Posterior cingulate gyrus (tissue), 11 donors: ENCODE results near the gene CEP104.
A peak's percentile ranks its signal among the peaks of the same experiment; 100 is the strongest.

Experiments
- DNase-seq, 10 donors: peaks; one replicate each; pipeline versions ENCODE4 v3.0.0 to v3.0.0-alpha.2; 2020 to 2021; ENCODE audit warnings: mixed read lengths in 3 of 10
- intact Hi-C: fragments of 100-400 bp; cut with DNase I; formaldehyde crosslinking; loops from one replicate; pipeline ENCODE4 v1.15.1; 2023

The CEP104 gene

GRCh38 chr1:3837200-3837599 is 19.8 kb downstream of the CEP104 start:
- intact Hi-C loops, result no loop called here
- no peak for DNase-seq

DNA sequence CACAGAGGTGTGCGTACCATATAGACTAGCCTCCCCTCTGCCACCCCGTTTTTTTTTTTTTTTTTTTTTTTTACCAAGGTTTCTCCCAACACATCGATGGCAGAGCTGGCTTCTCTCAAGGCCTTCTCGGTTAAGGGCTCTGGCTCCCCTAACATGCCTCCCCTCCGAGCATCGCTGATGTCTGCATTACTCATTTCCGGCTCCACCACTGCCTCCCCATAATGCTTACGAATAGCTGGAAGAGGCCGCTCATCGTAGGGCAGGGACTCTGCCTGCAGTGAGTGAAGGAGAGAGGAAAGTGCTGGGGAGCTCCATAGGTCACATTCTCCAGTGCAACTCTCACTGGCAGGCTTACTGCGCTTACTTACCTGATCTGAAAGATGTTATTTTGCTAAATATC is 20.6 kb downstream of the CEP104 start:
- intact Hi-C loops, result no loop called here

DNA sequence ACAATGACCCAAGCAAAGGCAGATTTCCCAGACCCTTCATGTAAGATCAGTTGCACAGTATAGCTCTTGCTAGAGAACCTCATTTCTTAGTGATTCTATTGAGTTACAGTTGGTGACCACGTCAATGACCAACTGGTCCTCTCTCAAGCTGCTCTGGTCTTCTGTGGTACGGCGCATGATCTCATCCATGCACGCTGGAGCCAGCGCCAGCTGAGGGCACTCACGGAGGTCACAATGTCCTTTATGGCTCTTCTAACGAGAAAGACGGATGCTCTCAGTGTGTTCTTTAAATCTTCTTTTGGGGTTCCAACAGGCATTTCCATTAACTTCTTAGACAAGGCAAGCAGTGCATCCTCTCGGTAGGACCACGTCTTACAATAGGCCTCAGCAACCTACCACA is 22.3 kb downstream of the CEP104 start:
- intact Hi-C loops, result no loop called here
- DNase-seq, result peak in 1 of 10 donors; percentile 84

More for the DNA sequence above, 20.6 kb downstream of the CEP104 start:
- no peak for DNase-seq

DNA sequence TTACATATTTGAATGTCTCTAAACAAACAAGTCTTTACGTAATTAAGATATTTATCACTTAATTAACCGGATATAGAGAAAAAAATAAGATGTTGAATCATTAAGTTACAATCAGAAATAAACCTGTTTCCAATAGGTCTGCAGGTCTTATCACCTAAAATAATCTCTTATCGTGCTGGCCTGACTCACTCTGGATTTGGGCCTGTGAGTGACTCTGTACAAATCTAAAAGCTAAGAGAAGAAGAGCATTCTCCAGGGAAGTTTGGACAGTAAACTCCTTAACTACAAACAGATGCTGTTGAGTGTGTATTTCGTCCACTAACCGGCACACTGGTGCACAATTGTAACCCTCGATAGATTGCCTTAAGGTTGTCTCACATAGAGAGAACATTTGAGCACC is 25.3 kb downstream of the CEP104 start:
- intact Hi-C loops, result no loop called here
- no peak for DNase-seq

- no peak for DNase-seq
- intact Hi-C loops, result no loop called here
Observed at GRCh38 chr1:3828391-3828790, 28.6 kb downstream of the CEP104 start.

DNA sequence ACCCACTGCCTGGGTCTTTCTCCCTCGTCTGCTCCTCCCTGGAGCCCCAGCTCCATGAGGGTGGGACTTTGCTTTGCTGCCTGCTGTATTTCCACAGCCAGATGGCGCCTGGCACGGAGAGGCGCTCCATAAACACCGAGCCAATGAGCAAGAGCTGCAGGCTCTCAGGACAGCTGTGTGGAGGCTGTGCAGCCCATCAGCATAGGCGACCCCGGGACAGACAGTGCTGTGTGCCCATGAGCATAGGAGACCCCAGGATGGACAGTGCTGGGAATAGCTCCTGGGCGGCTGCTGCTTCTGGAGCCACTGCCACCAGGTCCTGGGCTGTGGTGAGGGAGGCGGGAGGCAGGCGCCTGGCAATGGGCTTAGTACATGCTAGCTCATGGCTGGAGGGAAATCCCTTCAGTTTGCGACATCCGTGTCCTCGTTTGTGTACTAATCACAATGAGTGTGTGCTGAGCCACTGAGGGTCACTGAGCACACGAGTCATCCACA is 29.2 kb downstream of the CEP104 start:
- intact Hi-C loops, result no loop called here
- DNase-seq, result peak in 6 of 10 donors; percentile 29 to 91 (median 56)

DNA sequence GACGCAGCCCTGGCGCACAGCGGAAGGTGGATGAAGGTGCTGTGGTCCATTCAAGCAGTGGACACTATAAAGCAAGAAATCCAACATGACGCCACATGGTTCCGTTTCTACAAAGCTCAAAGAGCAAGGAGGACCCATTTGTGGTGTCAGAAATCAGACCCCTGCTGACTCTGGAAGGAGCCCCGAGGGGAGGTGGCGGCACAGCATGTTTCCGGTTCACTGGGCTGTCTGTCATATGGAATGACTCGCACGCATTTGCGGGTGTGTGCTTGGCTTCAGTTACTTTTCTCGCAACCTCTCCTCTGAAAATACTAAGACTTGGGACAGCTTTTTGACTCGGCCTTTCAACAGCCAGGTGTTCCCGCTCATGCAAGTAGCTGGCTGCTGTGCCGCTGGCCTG is 31.7 kb downstream of the CEP104 start:
- no peak for DNase-seq
- intact Hi-C loops, result no loop called here

- DNase-seq, result no peak
- intact Hi-C loops, result no loop called here
Observed at GRCh38 chr1:3824650-3825049, 32.4 kb downstream of the CEP104 start.

- intact Hi-C loops, result no loop called here
- peak in 1 of 10 donors; percentile 77 for DNase-seq
Observed at GRCh38 chr1:3822421-3822820, 34.6 kb downstream of the CEP104 start.

DNA sequence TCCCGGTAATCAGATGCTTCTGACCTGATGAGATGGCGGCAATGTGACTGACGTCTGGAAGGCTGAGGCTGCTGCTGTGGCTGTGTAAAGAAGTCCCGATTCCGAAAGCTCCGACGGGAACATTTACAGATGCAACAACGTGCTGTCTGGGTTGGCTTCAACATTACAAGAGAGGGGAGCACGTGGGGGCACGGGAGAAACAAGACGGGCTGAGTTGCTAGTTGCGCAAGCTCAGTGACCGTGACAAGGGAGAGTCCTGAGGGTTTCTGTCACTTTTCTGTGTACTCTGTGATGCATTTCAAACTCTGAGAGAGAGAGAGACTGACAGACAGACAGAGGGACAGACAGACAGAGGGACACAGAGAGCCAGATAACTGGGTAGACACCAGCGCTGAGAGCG is 35.1 kb downstream of the CEP104 start:
- DNase-seq, result no peak
- intact Hi-C loops, result no loop called here

DNA sequence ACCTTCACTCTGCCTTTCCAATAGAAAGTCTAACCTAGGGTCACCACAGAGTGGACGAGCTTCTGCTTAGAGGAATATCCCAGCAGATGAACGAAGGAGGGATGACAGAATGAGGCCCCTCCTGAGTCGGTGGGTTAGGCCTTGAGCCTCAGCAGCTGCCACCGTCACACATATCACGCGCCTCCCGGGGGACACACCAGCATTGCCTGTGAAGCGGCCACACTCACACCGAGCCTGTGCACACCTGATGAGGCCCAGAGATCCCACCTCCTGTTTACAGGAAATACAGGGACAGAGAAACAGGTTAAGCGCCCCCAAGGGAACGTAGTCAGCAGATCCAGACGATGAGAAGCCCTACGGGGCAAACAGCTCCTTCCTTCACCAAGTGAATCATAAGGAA is 35.6 kb downstream of the CEP104 start:
- peak in 1 of 10 donors; percentile 67 for DNase-seq
- intact Hi-C loops, result no loop called here

DNA sequence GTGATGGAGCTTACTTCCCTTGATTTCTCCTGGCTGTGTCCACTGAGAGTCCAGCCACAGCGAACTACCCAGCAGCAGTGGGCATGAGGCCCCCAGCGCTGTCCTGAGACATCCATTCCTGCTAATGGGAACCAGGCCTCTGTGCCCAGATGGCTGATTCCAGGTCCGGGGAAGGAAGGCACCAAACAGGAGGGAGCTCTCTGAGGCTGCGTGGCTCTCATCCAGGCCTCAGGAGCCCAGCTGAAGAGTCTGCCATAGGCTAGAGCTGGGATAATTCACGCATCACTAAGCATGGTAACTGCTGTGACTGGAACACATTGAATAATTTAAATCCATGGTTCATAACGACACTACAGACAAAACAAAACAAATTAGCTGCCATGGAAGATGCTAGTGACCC is 36.0 kb downstream of the CEP104 start:
- intact Hi-C loops, result no loop called here
- peak in 1 of 10 donors; percentile 53 for DNase-seq

DNA sequence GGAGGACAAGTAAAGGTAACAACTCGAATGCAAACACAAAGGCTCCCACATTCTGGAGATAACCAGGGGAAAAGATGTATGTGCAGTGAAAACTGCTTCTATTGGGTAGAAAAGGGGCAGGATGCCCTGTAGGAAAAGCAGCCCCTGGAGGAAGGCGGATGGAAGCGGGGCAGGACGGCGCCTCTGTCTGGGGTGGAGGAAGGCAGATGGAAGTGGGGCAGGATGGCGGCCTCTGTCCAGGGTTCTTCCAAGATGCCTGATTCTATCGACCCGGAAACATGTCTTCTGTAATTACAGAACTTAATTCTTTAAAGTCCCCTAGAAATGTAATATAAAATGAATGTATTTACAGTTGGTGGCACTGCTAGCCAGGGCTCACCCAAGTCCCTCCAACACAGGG is 36.7 kb downstream of the CEP104 start:
- intact Hi-C loops, result no loop called here
- DNase-seq, result no peak

- intact Hi-C loops, result no loop called here
- peak in 1 of 10 donors; percentile 49 for DNase-seq
Observed at GRCh38 chr1:3819771-3820200, 37.2 kb downstream of the CEP104 start.

- intact Hi-C loops, result no loop called here
- DNase-seq, result no peak
Observed at GRCh38 chr1:3817821-3818597, 39.0 kb downstream of the CEP104 start.

- DNase-seq, result peak in 1 of 10 donors; percentile 71
- intact Hi-C loops, result no loop called here
Observed at GRCh38 chr1:3817138-3817740, 39.8 kb downstream of the CEP104 start.

- intact Hi-C loops, result no loop called here
- peak in 2 of 10 donors; percentile 74 to 81 for DNase-seq
Observed at GRCh38 chr1:3816331-3817137, 40.5 kb downstream of the CEP104 start.

- peak in 1 of 10 donors; percentile 85 for DNase-seq
- intact Hi-C loops, result no loop called here
Observed at GRCh38 chr1:3814771-3815561, 42.0 kb downstream of the CEP104 start.

DNA sequence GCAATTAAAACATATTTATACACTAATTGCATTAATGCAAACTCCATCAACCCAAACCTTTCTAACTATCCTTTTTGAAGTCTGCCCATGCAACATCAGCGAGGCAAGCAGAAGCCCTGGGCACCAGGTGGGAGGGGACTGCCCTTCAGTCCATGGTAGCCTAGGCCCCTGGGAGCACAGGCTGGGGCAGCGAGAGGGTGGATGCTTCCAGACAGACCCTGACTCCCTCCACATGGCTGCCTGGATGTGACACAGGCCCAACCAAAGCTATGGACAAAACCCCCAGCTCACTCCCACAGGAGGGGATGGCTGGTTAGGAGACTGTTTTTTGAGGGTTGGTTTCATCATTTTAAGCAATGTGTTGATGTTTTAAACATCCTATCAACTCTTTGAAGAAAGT is 42.9 kb downstream of the CEP104 start:
- intact Hi-C loops, result no loop called here
- peak in 1 of 10 donors; percentile 63 for DNase-seq

DNA sequence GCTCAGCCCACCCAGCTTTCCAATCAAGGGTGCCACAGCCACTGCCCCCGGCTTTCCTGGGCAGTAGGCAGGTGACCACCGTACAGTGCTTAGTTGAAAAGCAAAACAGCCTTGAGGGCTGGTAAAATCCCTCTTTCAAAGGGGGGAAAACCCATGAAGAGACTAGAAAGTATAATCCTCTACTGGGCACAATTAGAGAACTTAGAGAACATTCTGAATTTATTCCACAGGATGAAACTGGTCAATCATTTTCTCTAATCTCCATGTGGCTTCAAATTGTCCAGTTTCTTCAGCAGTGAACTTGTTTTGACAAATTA is 45.5 kb downstream of the CEP104 start:
- intact Hi-C loops, result no loop called here
- no peak for DNase-seq
